SIG-M5 (cell line): ENCODE measurements around the gene SETD2.
"Not testable (repeated sequence)": the region's sequence is repeated elsewhere in the genome, so short reads cannot be mapped to it uniquely, and the experiment has no call there.

Experiments
- DNase-seq: peaks from one replicate; lab custom pipeline; 2025; lab: John Stamatoyannopoulos, UW

Gene SETD2

DNA sequence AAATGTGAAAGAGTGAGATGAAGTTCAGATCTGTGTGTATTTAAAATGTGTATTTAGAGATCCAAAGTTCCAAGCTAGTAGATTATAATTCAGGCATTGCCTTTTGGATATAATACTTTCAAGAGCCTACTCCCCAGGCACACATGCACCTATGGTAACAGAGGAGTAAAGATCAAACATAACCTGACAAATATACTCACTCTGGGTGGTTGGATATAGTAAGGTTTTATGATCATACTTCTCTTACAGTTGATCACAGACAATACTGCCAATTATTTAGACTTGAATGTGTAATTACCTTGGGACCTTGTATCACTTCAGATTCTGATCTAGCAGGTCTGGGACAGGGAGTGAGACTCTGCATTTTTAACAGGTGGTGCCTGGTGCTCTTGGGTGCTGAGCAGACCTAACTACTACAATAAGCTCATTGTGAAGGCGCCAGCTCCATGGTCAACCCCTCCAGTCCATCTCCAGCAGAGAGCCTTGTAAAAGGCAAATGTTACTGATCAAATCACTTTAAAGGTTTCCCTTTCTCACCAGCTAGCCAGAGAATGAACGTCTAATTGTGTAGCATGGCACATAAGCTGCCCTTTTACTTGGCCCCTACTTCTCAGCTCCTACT, 128.9 kb downstream of the SETD2 start:
- DNase-seq, result no peak

DNA sequence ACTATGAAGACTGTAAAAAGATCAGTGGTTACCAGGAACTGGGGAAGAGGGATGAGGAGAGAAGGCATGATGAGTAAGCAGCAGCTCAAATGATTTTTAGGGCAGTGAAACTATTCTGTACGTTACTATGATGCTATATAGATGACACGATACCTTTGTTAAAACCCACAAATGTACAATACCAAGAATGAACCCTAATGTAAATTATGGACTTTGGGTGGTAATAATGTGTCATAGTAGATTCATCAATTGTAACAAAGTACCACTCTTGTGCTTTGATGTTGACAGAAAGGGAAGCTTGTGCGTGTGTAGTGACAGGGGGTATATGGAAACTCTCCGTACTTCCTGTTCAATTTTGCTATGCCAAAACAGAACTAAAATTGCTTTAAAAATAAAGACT, 132.9 kb downstream of the SETD2 start:
- not testable (repeated sequence) for DNase-seq

DNA sequence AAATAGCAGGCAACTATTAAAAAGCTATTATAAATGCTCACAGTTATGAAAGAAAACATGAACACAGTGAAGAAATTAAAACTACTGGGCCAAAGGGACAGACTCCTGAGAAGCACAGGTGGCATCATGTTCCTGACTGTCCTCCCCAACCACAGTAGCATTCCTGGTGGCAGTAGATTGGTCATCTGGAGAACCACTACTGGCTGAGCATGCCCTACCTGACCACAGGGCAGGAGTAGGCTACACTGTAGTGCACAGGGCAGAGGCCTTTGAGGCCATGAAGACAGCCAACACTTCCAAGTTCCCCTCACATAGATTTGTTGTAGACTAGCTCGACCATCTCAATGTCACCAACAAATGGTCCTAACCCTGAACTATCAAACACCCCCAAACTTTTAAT, 135.2 kb downstream of the SETD2 start:
- no peak for DNase-seq

DNA sequence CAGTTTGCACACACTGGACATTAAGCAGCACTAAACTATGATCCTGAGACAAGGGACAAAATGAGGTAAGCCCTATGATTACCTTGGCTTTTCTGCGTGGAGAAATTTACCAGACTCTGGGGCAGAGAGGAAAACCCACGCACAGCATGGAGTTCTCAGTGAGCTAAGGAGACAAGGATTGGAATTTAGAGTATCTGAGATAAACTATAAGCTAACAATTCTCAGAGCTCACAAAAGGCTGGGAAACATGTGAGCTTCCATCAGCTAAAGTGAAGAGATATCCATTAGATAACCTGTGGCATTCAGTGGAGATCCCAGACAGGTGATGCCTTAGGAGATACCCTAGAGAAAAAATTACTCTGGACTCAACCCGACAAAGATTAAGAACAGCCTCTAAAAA, 135.8 kb downstream of the SETD2 start:
- DNase-seq, result no peak

DNA sequence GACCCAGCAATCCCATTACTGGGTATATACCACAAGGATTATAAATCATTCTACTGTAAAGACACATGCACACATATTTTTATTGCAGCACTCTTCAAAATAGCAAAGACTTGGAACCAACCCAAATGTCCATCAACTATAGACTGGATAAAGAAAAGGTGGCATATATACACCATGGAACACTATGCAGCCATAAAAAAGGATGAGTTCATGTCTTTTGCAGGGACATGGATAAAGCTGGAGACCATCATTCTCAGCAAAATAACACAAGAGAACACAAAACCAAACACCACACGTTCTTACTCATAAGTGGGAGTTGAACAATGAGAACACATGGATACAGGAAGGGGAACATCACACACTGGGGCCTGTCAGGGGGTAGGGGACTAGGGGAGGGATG, 137.5 kb downstream of the SETD2 start:
- DNase-seq, result not testable (repeated sequence)

DNA sequence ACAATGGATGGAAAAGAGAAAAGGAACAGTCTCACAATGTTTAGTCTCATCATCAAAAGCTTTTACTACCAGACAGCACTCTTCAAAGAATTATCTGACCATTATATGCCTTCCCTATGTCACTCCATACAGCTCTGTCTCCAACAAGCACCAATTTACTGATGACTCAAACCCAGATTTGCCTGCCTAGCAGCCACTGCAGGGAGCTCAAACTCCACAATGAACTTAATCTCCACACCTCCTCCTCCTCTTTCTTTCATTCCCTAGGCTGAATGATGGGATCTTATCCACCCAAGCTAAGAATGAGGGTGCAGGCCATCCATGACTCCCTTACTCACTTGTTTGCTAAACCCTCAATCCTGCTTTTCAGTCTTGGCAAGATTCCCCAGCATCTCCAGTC, 139.0 kb downstream of the SETD2 start:
- DNase-seq, result no peak

DNA sequence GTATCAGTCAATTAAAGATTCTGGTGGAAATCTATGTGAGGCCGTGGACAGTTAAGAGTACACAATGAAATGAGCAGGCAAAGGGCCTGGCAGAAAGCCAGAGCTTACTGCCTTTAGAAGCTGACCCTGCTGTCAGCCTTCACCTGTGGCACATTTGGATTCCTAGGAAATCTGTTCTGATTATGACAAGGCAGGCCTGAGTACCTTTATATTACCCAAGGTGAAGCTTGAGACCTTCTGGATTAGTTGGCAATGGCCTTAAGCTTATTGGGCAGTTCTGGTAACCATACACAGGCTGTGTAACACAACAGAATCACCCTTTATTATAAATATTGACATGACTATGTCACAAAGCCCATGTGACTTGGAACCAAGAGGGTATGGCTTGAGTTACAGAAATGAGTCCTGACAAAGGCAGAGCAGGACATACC, 141.3 kb downstream of the SETD2 start:
- DNase-seq, result no peak

DNA sequence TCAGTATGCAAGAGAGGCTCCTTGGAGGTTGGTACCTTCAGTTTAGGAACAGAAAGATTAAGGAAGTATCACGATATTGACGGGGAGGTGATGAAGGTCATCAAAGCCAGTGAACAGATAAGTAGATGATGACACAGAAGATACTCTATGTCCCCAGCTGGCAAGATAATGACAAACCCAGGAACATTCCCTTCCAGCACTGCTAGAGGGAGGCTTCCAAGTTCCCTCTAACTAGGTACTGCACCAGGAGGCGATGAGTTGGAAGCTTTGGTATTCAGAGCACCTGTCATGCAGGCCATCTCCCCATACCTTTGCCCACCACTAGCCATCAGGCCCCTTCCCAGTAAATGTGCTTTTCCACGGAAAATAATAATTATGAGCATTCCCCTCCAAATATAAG, 143.6 kb downstream of the SETD2 start:
- no peak for DNase-seq

DNA sequence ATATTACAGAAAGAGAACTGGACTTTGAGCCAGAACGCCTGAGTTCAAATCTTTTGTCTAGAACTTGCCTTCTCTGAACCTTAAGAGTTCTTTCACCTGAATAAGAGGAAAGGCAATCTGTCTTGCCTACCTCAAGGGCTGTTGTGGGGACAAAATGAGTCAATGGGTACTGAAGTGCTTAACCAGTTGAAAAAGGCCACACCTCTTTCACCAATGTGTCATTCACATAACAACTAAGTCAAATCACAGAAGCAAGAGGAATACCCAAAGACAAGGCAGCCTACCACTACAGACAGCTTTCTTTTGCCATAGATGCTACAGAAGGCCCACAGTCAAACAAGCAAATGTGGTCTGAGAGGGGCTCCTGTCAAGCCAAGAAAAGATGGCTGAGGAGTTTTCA, 144.7 kb downstream of the SETD2 start:
- no peak for DNase-seq

DNA sequence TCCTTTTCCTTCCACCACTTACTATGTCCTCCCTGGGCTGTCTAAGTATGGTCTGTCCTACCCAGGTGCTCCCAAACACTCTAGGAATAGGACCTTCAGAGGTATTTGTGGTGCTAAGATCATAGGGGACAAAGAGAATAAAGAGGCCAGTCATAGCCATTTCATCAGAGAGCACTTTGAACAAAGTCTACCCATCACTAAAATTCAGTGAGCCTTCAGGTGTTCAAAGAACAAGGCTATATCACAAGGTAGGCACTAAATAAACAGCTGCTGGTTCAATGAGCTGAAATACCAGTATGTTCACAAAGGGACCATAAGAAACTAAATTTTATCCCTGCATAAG, 145.7 kb downstream of the SETD2 start:
- no peak for DNase-seq

DNA sequence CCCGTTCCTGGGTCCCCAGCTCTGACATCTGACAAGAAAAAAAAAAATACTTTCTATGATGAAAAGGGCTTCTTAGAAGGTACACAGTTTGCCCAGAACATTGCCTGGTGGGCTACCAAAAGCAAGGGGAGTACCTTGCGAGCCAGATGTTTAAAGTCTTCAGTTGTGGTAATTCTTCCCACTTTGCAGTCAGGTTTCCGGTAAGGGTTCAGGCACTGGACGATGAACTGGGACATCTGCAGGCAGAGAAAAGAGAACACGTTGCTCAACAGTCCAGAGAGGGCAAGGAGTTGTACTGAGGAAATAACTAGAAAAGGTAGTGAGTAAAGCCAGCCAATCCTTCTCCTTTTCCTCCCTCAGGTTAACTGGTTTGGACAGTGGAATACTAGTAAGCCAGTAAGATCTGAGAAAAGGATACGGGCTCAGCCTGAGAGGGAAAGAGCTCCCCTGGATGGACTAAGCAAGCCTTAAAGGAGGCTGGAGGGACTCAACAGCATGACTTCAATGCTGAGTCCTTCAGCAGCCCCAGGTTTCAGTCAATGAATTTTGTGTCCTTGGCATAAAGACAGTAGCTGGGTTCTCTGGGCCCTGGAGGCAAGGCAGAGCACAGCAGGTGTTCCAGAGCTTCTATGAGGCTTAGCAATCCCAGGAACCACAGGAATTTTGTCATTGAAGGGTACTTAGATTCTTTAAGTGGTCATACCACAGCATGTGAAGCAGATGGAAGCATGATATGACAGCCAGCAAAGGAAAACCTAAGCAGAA, 146.2 kb downstream of the SETD2 start:
- DNase-seq, result no peak

DNA sequence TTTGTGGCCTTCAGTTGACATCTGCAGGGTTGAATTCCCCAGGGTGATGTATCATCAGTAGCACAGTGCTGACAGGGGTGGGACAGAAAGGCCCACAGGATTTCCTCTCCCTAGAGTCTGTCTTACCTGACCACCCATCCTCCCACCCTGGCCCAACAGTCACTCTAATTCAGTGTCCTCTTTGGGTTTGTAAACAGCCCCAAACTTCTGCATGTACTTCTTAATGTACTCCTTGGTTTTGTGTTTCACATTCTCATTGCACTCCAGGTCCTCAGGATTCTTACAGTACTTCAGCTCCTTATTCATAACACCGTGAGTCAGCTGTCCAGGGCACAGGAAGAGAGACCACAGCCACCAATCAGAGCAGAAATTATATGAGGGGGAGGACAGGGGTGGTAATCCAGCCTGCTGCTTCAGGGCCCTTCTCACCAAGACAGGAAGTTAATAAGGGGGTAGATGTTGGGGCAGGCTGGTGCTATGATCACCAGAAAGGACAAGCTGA, 146.9 kb downstream of the SETD2 start:
- DNase-seq, result no peak

DNA sequence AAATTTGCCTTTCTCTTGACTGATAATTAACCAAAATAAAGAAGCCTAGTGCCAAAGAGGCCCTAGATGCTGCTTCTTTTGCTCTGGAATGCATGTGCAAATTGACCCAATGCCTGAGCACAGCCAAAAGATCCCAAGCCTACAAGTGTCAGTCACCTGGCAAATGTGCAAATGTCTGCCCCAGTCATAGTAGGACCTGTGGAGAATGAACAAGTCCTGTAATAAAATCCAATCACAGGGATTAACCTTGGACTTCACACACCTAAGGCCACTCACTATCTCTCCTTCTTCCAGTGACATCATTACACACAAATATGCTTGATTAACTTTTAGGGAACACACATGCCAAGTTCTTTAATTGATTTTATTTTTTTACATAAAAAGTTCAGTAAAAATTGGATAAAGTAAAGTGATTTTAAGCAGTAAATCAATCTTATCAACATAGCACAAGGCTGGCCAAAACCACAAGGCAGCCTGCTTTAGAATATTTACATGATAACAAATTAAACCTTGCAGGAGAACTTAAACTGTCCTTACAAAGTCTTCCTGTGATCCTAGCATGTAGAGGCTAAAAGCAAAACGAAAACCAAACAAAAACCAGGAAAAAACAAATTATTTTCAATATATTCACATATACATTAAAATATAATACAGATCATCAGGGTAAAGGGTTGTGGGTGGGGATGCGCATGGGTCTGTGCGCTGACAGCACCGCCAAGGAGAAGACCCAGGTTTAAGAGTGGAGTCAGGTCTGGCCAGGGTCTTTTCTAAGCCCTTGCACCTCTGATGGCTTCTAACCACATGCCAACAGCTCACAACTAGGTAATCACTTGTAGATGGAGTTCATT, 147.6 kb downstream of the SETD2 start:
- DNase-seq, result no peak

DNA sequence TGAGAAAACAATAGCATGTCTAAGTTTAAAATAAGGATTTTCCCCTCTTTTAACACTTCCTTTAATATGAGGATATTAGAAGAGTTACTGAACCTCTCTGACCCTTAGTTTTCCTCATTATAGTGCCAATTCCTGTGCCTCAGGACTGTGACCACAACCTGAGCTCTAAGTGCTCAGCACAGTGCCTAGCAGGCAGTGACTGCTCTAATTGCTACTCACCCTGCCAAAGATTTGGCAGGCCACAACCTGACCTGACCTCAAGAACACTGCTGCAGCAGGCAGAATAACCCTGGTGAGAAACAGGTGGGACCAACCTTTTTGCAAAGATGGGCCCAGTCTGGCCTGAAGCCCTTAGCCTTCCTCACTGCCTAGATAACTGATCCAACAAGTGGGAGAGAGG, 148.8 kb downstream of the SETD2 start:
- DNase-seq, result no peak

DNA sequence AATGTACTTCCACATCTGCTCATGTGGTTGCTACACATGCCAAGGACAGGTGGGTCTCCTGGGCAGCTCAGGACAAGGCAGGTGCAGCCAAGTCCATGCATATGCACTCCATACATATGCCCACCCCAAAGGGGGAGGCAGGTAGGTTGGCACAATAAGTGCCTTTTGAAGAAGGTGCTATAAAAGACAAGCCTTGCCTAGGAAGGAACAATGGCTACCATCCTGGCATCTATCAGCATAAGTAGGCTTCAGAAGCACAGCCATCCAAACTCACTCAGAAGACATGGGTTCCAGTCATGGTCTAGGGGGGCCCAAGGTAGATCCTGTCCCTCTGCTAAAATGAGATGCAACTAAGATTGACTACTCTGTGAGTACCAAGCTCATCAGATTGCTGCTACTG, 149.9 kb downstream of the SETD2 start:
- no peak for DNase-seq

DNA sequence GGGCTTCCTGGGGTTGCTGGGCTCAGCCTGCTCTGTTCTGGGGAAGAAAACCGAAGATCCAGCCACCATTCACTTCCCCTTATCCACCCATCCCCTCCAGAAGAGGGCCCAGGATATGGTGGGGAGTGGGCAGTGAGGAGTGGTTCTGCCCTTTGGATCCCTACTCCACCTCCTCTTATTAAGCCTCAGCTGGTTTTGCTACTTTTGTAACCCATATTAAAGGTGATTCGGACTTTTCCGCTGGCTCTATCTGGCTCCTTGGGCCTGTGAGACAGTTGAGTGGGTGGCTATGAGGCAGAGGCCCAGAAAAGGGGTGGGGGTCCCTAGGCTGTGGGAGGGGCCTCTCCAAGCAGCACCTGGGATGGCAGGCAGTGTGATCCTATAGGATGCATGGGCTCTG, 150.7 kb downstream of the SETD2 start:
- no peak for DNase-seq

DNA sequence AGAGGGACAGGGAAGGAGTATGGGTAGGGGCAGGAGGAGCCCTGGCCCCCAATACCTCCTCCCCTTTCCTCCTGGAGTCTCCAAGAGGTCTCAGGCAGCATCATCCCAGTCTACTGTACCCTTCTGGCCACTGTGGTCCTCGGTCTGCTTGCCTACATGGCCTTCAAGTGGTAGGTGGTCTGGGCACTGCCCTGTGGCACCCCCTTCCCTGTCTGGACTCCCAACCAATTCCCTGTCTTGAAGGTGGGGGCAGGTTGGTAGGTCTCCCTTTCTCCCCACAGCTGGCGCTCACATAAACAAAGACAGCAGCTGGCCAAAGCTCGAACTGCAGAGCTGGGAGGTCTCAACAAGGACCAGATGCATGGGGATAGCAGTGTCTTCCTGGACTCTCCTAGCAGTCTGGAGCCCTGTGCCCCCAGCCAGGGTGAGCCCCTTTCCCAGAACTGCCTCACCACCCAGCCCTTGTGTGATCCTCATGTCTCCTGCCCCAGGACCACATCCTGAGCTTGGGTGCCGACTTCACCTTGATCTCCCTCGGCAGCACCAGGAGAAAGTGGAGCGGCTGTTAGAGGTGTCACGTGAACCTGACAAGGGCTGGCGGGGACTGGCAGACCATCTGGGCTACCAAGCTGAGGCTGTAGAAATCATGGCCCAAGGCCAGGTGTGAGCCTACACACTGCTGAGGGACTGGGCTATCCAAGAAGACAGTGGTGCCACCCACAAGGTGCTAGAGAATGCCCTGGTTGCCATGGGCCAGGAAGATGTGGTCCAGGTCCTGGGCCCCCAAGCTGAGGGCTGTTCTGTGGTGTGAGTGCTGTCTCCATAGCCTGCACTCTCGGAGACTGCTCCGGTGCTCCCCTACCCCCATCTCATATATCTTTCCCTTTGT, 151.3 kb downstream of the SETD2 start:
- DNase-seq, result no peak

DNA sequence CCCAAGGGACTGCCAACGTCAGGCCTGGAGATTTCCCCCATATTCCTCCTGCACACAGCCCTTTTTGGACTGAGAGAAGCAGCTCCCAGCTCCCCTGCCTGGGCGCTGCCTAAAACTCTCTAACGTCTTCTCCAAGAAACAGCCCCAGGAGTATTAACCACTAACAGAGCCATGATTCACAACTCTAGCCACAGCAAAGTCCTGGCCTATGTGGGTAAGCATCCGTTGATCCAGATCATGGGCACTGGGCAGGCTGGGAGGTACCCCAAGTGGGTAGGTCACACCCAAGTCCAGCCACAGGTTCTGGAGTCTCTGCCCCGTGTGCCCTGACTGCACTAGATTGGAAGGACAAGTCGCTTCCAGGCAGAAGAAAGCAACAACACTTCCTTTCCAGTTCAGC, 152.5 kb downstream of the SETD2 start:
- no peak for DNase-seq

DNA sequence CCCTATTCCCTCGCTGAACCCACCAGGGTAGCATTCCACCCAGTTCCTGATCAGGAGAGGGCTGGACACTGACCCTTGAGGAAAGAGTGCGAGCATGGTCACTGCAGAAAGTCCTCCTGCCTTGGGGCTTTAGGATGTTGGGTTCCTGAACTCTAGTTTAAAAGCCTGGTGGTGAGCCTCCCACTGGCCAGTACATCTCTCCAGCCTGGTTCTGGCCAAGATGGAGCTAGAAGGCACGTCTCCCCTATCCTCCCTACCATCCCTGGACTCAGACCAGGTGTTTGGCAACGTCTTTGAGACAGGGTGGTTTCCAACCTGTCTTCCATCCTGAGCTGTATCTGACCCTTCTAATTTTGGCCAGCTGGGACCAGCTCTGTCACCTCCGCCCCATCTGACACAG, 153.0 kb downstream of the SETD2 start:
- no peak for DNase-seq

DNA sequence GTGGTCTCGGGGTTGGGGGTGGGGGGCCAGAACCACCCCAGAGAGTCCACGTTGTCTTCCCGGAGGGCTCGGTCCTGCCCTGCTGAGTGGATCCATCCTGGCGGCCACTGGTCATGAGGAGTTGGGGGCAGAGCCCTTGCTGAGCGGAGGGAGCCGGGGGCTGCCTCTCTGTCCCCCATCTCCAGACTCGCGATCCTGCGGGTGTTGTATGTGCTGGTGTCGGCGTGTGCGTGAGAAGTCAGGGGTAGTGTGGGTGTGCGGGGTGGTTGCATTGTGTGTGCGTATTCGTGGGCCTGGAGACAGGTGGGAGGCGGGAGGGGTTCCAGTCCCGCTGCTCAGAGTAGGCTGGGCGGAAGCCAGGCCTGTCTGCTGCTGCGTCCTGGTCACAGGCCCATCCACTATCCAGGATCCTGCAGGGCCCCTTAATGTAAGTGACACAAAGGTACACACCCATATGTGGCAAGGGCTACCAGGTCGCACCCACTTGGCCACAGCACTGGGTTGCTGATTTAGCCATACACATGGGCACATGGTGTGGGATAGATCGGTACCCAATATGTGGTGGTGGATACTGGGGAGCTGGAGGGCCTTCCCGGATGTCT, 153.7 kb downstream of the SETD2 start:
- DNase-seq, result no peak
